GM21381 (cell line): ENCODE measurements around the gene ALKAL2.

Experiments
- ATAC-seq: cut with Tn5 transposase; IDR thresholded peaks from one replicate; pipeline ENCODE4 v1.9.1; 2021; ENCODE audit warnings: mild to moderate bottlenecking, moderate library complexity; ENCODE audit not compliant: unreplicated experiment

Gene ALKAL2

GRCh38 chr2:295090-295489 lies 7.2 kb upstream of the ALKAL2 start:
- no peak for ATAC-seq

DNA sequence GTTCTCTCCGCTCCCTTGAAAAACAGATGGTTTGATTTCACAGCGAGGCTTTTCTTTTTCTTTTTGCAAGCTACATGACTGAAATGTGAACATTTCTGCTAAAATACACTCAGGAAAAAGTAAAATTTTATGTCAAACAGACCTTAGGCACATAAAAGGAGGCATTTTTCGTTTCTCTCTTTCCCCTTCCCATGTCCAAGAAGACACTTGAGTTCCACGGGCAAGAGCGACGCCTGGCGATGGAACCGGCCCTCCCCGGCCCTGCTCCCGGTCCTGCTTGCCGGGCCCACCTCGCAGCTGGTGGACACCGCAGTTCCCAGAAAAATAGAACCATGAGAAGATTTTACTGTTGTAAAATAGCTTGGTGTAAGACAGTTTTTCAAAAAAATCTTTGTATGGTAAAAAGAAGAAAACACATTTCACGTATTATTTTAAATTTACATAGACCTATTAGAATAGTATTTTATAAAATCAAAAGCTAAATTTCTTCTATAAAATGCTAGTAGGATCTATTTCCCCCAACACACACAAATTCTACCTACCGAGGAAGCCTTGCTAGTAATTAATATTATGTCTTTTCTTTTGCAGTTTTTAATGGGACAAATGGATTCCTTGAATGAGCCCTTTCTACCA lies 2.3 kb upstream of the ALKAL2 start:
- no peak for ATAC-seq

- no peak for ATAC-seq
These were observed 1.6 kb upstream of the ALKAL2 start for GRCh38 chr2:289362-290089.

- no peak for ATAC-seq
These were observed 969 bp upstream of the ALKAL2 start for GRCh38 chr2:288758-289361.

- no peak for ATAC-seq
These were observed 413 bp downstream of the ALKAL2 start for GRCh38 chr2:287471-287885.

DNA sequence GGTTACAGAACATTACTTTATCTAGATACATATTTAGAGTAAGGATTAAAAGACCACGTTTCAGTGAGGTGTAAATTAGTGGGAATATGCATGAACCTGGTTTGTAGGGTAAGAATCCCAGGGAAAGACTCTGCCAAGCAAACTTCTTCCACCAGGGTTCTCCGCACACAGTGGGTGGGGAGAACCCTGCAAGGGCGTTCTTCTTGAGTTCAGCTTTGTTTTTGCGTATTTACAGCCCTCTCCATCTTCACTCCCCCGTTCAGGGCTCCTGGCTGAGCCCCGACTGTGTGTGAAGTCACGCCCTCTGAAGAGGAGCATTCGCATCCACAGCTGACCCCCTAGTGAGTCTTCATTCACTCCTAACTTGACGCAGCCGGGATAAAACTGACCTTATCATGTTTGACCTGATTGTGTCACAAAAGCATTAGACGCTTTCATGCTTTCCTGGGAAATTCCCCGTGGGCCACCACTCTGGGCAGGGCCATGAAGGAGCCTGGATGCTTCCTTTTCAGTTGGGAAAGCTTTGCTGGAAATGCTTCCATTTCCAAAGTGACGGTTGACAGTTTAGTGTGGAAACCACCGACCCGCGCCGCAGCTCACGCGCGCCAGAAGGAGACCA lies 1.0 kb downstream of the ALKAL2 start:
- no peak for ATAC-seq

GRCh38 chr2:286035-286434 lies 1.9 kb downstream of the ALKAL2 start:
- ATAC-seq = no peak

- ATAC-seq = no peak
These were observed 2.4 kb downstream of the ALKAL2 start for GRCh38 chr2:285531-285930.

- ATAC-seq = no peak
These were observed 2.9 kb downstream of the ALKAL2 start for GRCh38 chr2:284896-285492.

- no peak for ATAC-seq
These were observed 3.7 kb downstream of the ALKAL2 start for GRCh38 chr2:283996-284794.

GRCh38 chr2:282371-283263 lies 5.3 kb downstream of the ALKAL2 start:
- no peak for ATAC-seq

DNA sequence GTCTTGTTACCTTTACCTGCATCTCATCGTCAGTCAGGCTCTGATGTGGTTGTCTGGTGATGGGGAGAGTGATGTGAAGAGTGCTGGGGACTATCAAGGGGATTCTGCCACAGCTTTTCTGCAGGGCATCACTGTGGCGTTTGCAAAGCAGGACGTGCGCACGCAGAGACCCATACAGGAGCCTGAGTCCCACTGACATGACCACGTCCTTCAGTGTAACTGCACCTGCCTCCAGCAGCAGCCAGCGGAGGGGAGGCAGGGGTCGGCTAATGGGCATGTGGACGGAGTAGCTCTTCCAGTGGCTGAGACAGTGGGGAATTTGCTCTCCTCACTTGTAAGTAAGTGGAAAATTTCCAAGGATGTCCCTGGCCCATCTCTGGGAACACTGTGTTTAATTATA lies 6.5 kb downstream of the ALKAL2 start:
- ATAC-seq = no peak

DNA sequence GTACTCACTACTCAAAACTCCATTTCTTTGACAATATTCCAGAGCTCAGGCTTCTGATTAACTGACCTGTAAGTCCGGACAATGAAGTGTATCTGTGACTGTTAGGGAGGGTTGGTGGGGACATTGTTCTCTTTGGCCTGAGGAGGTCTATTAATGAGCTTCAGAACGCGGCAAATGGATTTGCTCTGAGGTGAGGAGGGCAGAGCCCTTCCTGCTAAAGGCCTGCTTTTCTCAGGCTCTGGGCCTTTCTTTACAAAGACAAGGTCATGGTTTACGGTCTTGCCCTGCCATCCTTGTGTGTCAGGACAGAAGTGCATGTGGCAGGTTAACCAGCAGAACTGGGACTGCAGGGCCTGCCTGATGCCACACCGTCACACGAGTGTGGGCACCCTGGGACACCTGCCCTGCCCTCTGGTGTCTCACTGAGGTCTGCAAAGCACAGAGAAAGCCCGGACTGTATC lies 7.2 kb downstream of the ALKAL2 start:
- ATAC-seq = no peak

- no peak for ATAC-seq
These were observed 7.8 kb downstream of the ALKAL2 start for GRCh38 chr2:279956-280649.

GRCh38 chr2:279366-279765 lies 8.5 kb downstream of the ALKAL2 start:
- no peak for ATAC-seq

DNA sequence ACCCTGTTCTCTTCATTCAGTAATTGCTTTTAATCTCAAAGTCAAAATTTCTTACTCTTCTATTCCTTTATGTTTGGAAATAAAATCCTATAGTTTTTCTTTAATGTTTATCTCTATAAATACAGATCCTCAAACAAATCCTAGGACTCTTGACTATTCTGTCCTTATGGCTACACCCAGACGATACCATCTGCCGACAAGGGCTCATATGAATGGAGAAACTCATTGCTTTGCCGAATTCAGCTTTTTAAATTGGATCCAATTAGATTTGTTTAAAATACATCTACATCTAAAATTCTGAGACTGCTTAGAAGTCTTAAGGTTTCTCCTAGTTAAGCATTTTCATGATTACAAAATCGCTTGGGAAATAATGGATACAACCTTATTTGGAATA lies 9.0 kb downstream of the ALKAL2 start:
- ATAC-seq = no peak

DNA sequence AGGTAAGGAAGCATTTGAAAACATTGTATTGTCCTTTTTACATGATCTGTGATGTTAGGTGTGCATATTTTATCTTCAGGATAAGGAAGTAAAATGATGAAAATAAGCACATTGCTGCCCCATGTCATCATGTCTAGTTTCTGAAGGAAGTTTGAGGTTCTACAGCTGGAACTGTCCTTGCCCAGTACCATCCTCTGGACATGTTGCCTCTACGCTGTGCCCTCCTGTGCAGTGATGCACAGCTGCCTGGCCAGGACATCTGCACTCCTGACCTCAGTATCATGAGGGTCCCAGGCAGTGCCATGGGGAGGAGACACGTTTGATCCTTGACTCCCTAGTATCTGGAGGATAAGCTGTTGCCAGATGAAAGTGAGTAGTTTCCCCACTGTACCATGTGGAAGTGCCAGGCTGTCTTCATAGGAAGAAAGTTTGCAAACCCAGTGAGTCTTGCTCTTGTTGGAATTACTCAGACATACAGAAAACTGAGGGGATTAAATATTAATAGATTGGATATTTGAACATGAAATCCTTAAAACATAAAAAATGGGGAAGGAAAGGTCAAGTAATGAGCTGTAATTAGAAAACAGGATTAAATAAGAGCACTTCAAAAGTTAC lies 9.5 kb downstream of the ALKAL2 start:
- ATAC-seq = no peak

- ATAC-seq = peak; percentile 88
These were observed 12.4 kb downstream of the ALKAL2 start for GRCh38 chr2:275466-275865.

GRCh38 chr2:274503-274902 lies 13.4 kb downstream of the ALKAL2 start:
- ATAC-seq = no peak
